H1 (cell line): ENCODE results near the gene SNRNP70. TPM values are rescaled to one million over a fixed set of nuclear protein-coding genes. Genes with fewer than 3 reads are reported as not detected.
A peak's percentile ranks its signal among the peaks of the same experiment; 100 is the strongest.

Experiments
- BCL11A ChIP-seq, 2 experiments: IDR thresholded peaks; one replicate each; pipeline ENCODE4 v1.6.1; 2011; ENCODE audit warnings: low read depth in 2 of 2, low read length in 2 of 2, mild to moderate bottlenecking in 2 of 2
- BRCA1 ChIP-seq: IDR thresholded peaks from 2 replicates; pipeline ENCODE4 v1.6.1; 2012; ENCODE audit warnings: low read depth, low read length, improper control_type of control experiment
- CEBPB ChIP-seq: IDR thresholded peaks from 2 replicates; pipeline ENCODE4 v1.6.1; 2012; ENCODE audit warnings: low read depth, low read length
- CHD1 ChIP-seq: IDR thresholded peaks from 2 replicates; pipeline ENCODE4 v1.6.1; 2012; ENCODE audit warnings: low read depth, low read length, improper control_type of control experiment
- CHD2 ChIP-seq: IDR thresholded peaks from 2 replicates; pipeline ENCODE4 v1.6.1; 2012; ENCODE audit warnings: low read length, improper control_type of control experiment
- CTBP2 ChIP-seq: IDR thresholded peaks from 2 replicates; pipeline ENCODE4 v1.7.0; 2011; ENCODE audit warnings: borderline replicate concordance, mild to moderate bottlenecking, moderate library complexity, mixed read lengths, low read length; ENCODE audit not compliant: insufficient read depth, insufficient read length
- EGR1 ChIP-seq: IDR thresholded peaks from 2 replicates; pipeline ENCODE4 v1.6.1; 2011; ENCODE audit warnings: low read depth, low read length, borderline replicate concordance
- FOSL1 ChIP-seq: IDR thresholded peaks from 2 replicates; pipeline ENCODE4 v1.6.1; 2011; ENCODE audit warnings: mild to moderate bottlenecking, low read depth, low read length, moderate library complexity; ENCODE audit not compliant: insufficient read depth
- GABPA ChIP-seq: IDR thresholded peaks from 2 replicates; pipeline ENCODE4 v1.6.1; 2011; ENCODE audit warnings: mild to moderate bottlenecking, low read length, moderate library complexity, borderline replicate concordance; ENCODE audit not compliant: insufficient read depth
- HDAC2 ChIP-seq, 2 experiments: fragments of 300-600 bp in 1 of 2; sonication (generic) in 1 of 2; IDR thresholded peaks; 2 replicates each; pipeline ENCODE4 v1.6.1; 2011 to 2012; ENCODE audit warnings: low read depth in 2 of 2, low read length in 2 of 2, mild to moderate bottlenecking in 2 of 2, moderate library complexity in 2 of 2, borderline replicate concordance in 1 of 2, inconsistent platforms in 1 of 2
- HDAC6 ChIP-seq: IDR thresholded peaks from one replicate; pipeline ENCODE4 v1.7.1; 2012; ENCODE audit warnings: low read depth, mild to moderate bottlenecking, inconsistent platforms, low read length, moderate library complexity
- KDM1A ChIP-seq: fragments of 200-600, 300-600 bp; sonication (generic); IDR thresholded peaks from 2 replicates; pipeline ENCODE4 v1.7.1; 2016; ENCODE audit warnings: mild to moderate bottlenecking, low read length, borderline replicate concordance
- PHF8 ChIP-seq: fragments of 200-600 bp; sonication (generic); conservative IDR thresholded peaks from 2 replicates; pipeline ENCODE4 v1.7.1; 2012; ENCODE audit warnings: low read depth, mild to moderate bottlenecking, inconsistent platforms, low read length, moderate library complexity
- POLR2A ChIP-seq, 2 experiments: IDR thresholded peaks; 1 replicate in 1 of 2; 2 replicates in 1 of 2; pipeline ENCODE4 v1.6.1; 2011; ENCODE audit warnings: low read depth in 2 of 2, low read length in 2 of 2, mild to moderate bottlenecking in 2 of 2; ENCODE audit errors: control extremely low read depth in 1 of 2
- POLR2AphosphoS5 ChIP-seq: IDR thresholded peaks from 2 replicates; pipeline ENCODE4 v1.6.1; 2011; ENCODE audit warnings: low read depth, low read length
- SAP30 ChIP-seq: fragments of 300-600 bp; sonication (generic); IDR thresholded peaks from 2 replicates; pipeline ENCODE4 v1.7.1; 2012; ENCODE audit warnings: low read length, moderate library complexity, mild to moderate bottlenecking, inconsistent platforms; ENCODE audit not compliant: insufficient read depth, insufficient replicate concordance
- SIN3A ChIP-seq, 2 experiments: IDR thresholded peaks in 1 of 2; conservative IDR thresholded peaks in 1 of 2; 2 replicates each; pipeline ENCODE4 v1.6.1; 2011 to 2012; ENCODE audit warnings: low read length in 2 of 2, improper control_type of control experiment in 1 of 2, low read depth in 1 of 2, mild to moderate bottlenecking in 1 of 2
- SIRT6 ChIP-seq: IDR thresholded peaks from one replicate; pipeline ENCODE4 v1.7.1; 2012; ENCODE audit warnings: low read length, inconsistent platforms
- SIX5 ChIP-seq: IDR thresholded peaks from 2 replicates; pipeline ENCODE4 v1.6.1; 2011; ENCODE audit warnings: mild to moderate bottlenecking, low read depth, low read length
- SP2 ChIP-seq: IDR thresholded peaks from 2 replicates; pipeline ENCODE4 v1.6.1; 2012; ENCODE audit warnings: mild to moderate bottlenecking, low read length, inconsistent platforms
- SRF ChIP-seq: IDR thresholded peaks from 2 replicates; pipeline ENCODE4 v1.6.1; 2011; ENCODE audit warnings: mild to moderate bottlenecking, low read depth, low read length, moderate library complexity
- TAF1 ChIP-seq: IDR thresholded peaks from 2 replicates; pipeline ENCODE4 v1.6.1; 2011; ENCODE audit warnings: mild to moderate bottlenecking, low read depth, low read length
- TCF12 ChIP-seq: IDR thresholded peaks from 2 replicates; pipeline ENCODE4 v1.6.1; 2011; ENCODE audit warnings: low read depth, mild to moderate bottlenecking, low read length
- TEAD4 ChIP-seq: IDR thresholded peaks from 2 replicates; pipeline ENCODE4 v1.6.1; 2012; ENCODE audit warnings: low read depth, low read length, inconsistent platforms, mixed read lengths
- ZNF274 ChIP-seq: IDR thresholded peaks from 2 replicates; pipeline ENCODE4 v1.7.0; 2012; ENCODE audit warnings: low read length, borderline replicate concordance; ENCODE audit errors: extremely low read depth
- polyA plus RNA-seq, 7 experiments: library from polyadenylated mRNA; depleted of rRNA in 3 of 7; stranded (reverse) in 5 of 7; unstranded in 2 of 7; fragments of >200 nt in 5 of 7; fragments of 200-250 nt in 2 of 7; gene quantifications; 1 replicate in 5 of 7; 2 replicates in 1 of 7; 4 replicates in 1 of 7; pipeline versions ENCODE4 v1.2.1 to v1.2.3, GENCODE V29; 2011 to 2013; ENCODE audit warnings: missing spikeins in 2 of 7, mixed read lengths in 2 of 7
- total RNA-seq: library from RNA; stranded (reverse); fragmentation: NEBNext Ultra II Directional; extraction: Animal tissue kit (Norgen Biotek cat#: 25700); gene quantifications from 2 replicates; pipeline ENCODE4 v1.2.1, GENCODE V29; 2021

The SNRNP70 gene
- total and polyA plus RNA-seq, 2 of the 8 experiments (the other 6 are each of a cell fraction or from before 2014, with no cell fraction given), result 231 to 235 TPM

DNA sequence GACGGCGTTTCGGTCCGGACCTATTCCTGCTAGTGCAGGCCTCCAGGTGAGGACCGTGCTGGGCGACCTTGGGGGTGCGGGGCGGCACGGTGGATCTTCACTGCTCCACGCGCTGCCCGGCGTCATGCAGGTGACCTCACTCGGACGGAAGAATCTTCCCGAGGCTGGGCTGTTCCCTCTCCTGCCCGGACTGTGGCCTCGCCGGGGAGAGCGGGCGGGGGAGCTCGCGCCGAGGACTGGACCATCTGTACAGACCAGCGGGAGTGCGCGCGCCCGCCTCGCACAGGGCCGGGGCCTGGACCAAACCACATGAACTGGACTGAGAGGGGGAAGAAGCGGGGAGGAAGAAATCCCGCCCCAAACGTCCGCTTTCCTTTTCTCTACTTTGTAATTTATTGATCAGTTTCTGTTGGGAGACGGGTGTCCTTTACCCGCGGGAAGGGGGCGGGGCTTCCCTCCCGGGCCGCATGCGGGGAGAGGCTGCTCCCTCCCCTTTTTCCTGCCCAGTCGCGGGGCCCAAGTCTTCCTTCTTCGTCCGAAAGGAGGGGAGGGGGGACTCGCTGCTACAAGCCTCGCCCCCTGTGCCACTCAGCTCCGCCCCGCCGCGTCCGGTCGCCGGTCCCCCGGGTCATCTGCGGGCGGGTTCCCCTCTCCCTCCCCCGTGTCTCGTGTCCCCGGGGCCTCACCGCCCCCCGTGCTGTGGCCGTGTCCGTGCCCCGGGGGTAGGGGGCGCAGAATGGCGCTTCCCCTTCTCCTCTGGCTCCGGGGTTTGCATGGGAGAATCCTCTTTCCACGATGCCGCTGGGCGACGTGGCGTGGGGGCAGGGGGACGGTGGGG, 65.1 kb downstream of the SNRNP70 start (continued):
- TF ChIP-seq ZNF274 (no peak), SIN3A (conservative IDR thresholded peaks at IDR 0.05 in 1 of 2, IDR thresholded peaks at IDR 0.05 in 1 of 2; ENCODE audit: low read depth in 1 of 2, low read length in 2 of 2) (no peak; a peak in 1 of 4 replicates), FOSL1 (no peak), SP2 (no peak), SRF (no peak), CTBP2 (peak; percentile 69), POLR2AphosphoS5 (no peak; the same call in 1 of the 2 replicates), CEBPB (no peak), SIX5 (peak; percentile 45; the same call in 1 of the 2 replicates), EGR1 (0 out of 2 replicates have a peak, but pooled peaks have one; percentile 6), PHF8 (0 out of 2 replicates have a peak, but pooled peaks have one; percentile 29), SAP30 (no peak), CHD2 (no peak), TEAD4 (no peak), HDAC6 (no peak), CHD1 (peak; percentile 93), TAF1 (0 out of 2 replicates have a peak, but pooled peaks have one; percentile 18), KDM1A (no peak), GABPA (no peak), POLR2A (IDR thresholded peaks at IDR 0.05; ENCODE audit: control extremely low read depth in 1 of 2, low read depth in 2 of 2, low read length in 2 of 2) (peak in 1 of 2 experiments; percentile 50; a peak in 2 of 3 replicates), HDAC2 (IDR thresholded peaks at IDR 0.05; ENCODE audit: borderline replicate concordance in 1 of 2, low read depth in 2 of 2, low read length in 2 of 2) (no peak), BRCA1 (peak; percentile 33; the same call in 1 of the 2 replicates), TCF12 (no peak), BCL11A (IDR thresholded peaks at IDR 0.05; ENCODE audit: low read depth in 2 of 2, low read length in 2 of 2) (no peak), SIRT6 (no peak)
